HL-60/S4 (cell line): ENCODE results near the gene ACOXL.

Experiments used
- in situ Hi-C: fragments of 300-500 bp; cut with MboI; formaldehyde crosslinking; loops from 2 replicates; pipeline ENCODE4 v1.14.3; 2022; ENCODE audit warnings: low sequenced_read_pairs

Gene ACOXL

GRCh38 chr2:110869472-110870446 lies 137.4 kb downstream of the ACOXL start:
- in situ Hi-C loops = no loop called here

- in situ Hi-C loops = no loop called here
Observed at GRCh38 chr2:110870545-110870944, 138.2 kb downstream of the ACOXL start.

GRCh38 chr2:110871637-110872036 lies 139.3 kb downstream of the ACOXL start:
- in situ Hi-C loops = no loop called here

- in situ Hi-C loops = no loop called here
Observed at GRCh38 chr2:110872521-110872920, 140.1 kb downstream of the ACOXL start.

GRCh38 chr2:110873056-110873502 lies 140.7 kb downstream of the ACOXL start:
- in situ Hi-C loops = no loop called here

- in situ Hi-C loops = no loop called here
Observed at GRCh38 chr2:110873597-110874452, 141.5 kb downstream of the ACOXL start.

GRCh38 chr2:110874453-110875383 lies 142.3 kb downstream of the ACOXL start:
- in situ Hi-C loops = no loop called here

GRCh38 chr2:110875384-110875725 lies 143.0 kb downstream of the ACOXL start:
- in situ Hi-C loops = no loop called here

- in situ Hi-C loops = no loop called here
Observed at GRCh38 chr2:110876167-110876999, 144.0 kb downstream of the ACOXL start.

GRCh38 chr2:110877031-110877827 lies 144.9 kb downstream of the ACOXL start:
- in situ Hi-C loops = no loop called here

- in situ Hi-C loops = no loop called here
Observed at GRCh38 chr2:110878150-110878549, 145.8 kb downstream of the ACOXL start.

- in situ Hi-C loops = no loop called here
Observed at GRCh38 chr2:110881908-110882307, 149.5 kb downstream of the ACOXL start.

- in situ Hi-C loops = no loop called here
Observed at GRCh38 chr2:110883406-110883805, 151.0 kb downstream of the ACOXL start.

GRCh38 chr2:110885256-110885655 lies 152.9 kb downstream of the ACOXL start:
- in situ Hi-C loops = no loop called here

GRCh38 chr2:110886826-110887573 lies 154.6 kb downstream of the ACOXL start:
- in situ Hi-C loops = no loop called here

- in situ Hi-C loops = no loop called here
Observed at GRCh38 chr2:110888411-110888810, 156.0 kb downstream of the ACOXL start.

- in situ Hi-C loops = no loop called here
Observed at GRCh38 chr2:110891626-110892025, 159.3 kb downstream of the ACOXL start.

GRCh38 chr2:110896226-110896625 lies 163.9 kb downstream of the ACOXL start:
- in situ Hi-C loops = no loop called here
